Measurements from ENCODE around the gene CFDP1.

DNA sequence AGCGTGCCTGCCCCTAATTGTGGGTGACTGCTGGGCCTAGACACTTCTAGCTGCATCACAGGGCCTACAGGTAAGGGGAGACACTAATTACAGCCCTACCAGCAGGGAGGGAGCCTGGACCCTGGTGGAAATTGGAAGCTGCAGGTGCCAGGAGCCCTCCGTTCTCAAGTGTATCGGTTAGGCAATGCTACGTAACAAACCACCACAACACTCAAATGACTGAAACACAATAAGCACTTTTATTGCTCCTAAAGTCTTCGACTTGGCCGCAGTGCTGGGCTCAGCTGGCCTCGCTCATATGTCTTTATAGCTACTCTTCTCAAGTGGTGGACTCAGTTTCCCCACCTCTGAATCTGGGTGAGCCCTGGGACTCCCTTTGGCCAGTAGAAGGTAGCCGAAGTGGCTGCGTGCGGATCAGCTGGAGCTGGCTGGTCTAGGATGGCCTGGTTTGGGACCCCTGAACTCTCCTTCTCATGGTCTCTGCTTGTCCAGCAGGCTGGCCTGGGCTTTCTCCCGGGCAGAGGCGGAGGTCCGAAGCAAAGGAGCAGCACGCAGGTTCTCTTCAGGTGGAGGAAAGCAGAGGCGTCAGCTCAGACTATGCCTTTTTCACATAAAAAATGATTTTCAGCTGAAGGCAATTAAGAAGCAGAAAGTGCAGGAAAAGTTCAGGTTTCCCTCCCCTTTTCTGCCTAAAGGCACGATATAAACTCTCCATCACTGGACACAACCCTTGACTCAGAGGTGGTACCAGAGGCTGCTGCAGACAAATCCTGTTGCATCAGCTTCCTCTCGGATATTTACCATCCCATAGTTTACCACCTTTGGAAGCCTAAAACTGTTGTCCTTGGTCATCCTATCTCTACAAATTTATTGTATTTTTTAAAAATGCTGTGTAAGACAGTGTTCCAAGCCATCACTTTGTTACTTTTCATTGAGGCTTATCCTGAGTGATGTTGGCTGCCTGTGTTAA is 39.9 kb upstream of the CFDP1 start:
- no peak for TF ChIP-seq POLR2A (IDR thresholded peaks at IDR 0.05)
- TF ChIP-seq, protein P1, sequence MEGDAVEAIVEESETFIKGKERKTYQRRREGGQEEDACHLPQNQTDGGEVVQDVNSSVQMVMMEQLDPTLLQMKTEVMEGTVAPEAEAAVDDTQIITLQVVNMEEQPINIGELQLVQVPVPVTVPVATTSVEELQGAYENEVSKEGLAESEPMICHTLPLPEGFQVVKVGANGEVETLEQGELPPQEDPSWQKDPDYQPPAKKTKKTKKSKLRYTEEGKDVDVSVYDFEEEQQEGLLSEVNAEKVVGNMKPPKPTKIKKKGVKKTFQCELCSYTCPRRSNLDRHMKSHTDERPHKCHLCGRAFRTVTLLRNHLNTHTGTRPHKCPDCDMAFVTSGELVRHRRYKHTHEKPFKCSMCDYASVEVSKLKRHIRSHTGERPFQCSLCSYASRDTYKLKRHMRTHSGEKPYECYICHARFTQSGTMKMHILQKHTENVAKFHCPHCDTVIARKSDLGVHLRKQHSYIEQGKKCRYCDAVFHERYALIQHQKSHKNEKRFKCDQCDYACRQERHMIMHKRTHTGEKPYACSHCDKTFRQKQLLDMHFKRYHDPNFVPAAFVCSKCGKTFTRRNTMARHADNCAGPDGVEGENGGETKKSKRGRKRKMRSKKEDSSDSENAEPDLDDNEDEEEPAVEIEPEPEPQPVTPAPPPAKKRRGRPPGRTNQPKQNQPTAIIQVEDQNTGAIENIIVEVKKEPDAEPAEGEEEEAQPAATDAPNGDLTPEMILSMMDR (IDR thresholded peaks at IDR 0.05), result no peak
- TF ChIP-seq POLR2AphosphoS5 (IDR thresholded peaks at IDR 0.05), result no peak
- no peak for TF ChIP-seq EP300 (IDR thresholded peaks at IDR 0.05)
